Lung (tissue), 12 donors: ENCODE measurements around the gene EIF2D. TPM values are rescaled to one million over a fixed set of nuclear protein-coding genes. Genes with fewer than 3 reads are reported as not detected.

Experiments used
- ATAC-seq: fragments of 200-7000 bp; cut with Tn5 transposase; one replicate; pipeline ENCODE4 v1.9.1; 2020; ENCODE audit warnings: moderate number of reproducible peaks; ENCODE audit not compliant: insufficient read depth, low FRiP score
- DNase-seq, 3 donors: peaks; one replicate each; pipeline ENCODE4 v3.0.0-alpha.2; 2013 to 2017
- H3K27ac ChIP-seq, 2 donors: one replicate each; pipeline ENCODE4 v1.5.1; 2013; ENCODE audit warnings: mild to moderate bottlenecking in 2 of 2, moderate library complexity in 2 of 2, control low read depth in 1 of 2, inconsistent platforms in 1 of 2, low read depth in 1 of 2, low read length in 1 of 2
- H3K27me3 ChIP-seq, 3 donors: one replicate each; pipeline ENCODE4 v1.5.1; 2013; ENCODE audit warnings: low read length in 2 of 3; ENCODE audit not compliant: control insufficient read depth in 3 of 3, insufficient read depth in 3 of 3
- H3K36me3 ChIP-seq, 4 donors: one replicate each; pipeline ENCODE4 v1.5.1; 2013; ENCODE audit warnings: low read length in 4 of 4, mild to moderate bottlenecking in 1 of 4, moderate library complexity in 1 of 4; ENCODE audit not compliant: control insufficient read depth in 4 of 4, insufficient read depth in 4 of 4
- H3K4me1 ChIP-seq, 5 donors: one replicate each; pipeline ENCODE4 v1.5.1; 2013; ENCODE audit warnings: low read length in 5 of 5, mild to moderate bottlenecking in 2 of 5, moderate library complexity in 1 of 5; ENCODE audit not compliant: control insufficient read depth in 5 of 5, insufficient read depth in 5 of 5
- H3K4me3 ChIP-seq: one replicate; pipeline ENCODE4 v1.5.1; 2013; ENCODE audit warnings: mild to moderate bottlenecking, control low read depth, moderate library complexity
- H3K9ac ChIP-seq, 2 donors: one replicate each; pipeline ENCODE4 v1.5.1; 2013; ENCODE audit warnings: low read length in 2 of 2, control low read depth in 1 of 2; ENCODE audit not compliant: insufficient read depth in 1 of 2
- H3K9me3 ChIP-seq, 4 donors: one replicate each; pipeline ENCODE4 v1.5.1; 2013; ENCODE audit warnings: low read length in 3 of 4, mild to moderate bottlenecking in 1 of 4, moderate library complexity in 1 of 4; ENCODE audit not compliant: control insufficient read depth in 4 of 4, insufficient read depth in 3 of 4
- WGBS, 2 donors: extraction: QIAGEN DNeasy Blood & Tissue Kit; methylation state at CpG; one replicate each; pipeline ENCODE4 v1.1.7; 2013; 5-methylcytosine and 5-hydroxymethylcytosine counted together
- polyA plus RNA-seq, 2 donors: library from polyadenylated mRNA; stranded (reverse); fragments of 200-250 nt; gene quantifications; one replicate each; pipeline ENCODE4 v1.2.1, GENCODE V29; 2013
- total RNA-seq, 2 donors: library from RNA; depleted of rRNA in 1 of 2; stranded (reverse); fragments of >200 nt in 1 of 2; gene quantifications; one replicate each; pipeline ENCODE4 v1.2.1, GENCODE V29; 2014 to 2021
- TF ChIP-seq, protein P1 (sequence below): IDR thresholded peaks from 2 replicates; pipeline ENCODE4 v1.5.1; 2012; ENCODE audit warnings: mild to moderate bottlenecking; ENCODE audit errors: control extremely low read depth, extremely low read depth
- donor health status: control.
- donor health status: control.
- donor health status: Bipolar disorder and iron deficiency.
- donor health status: healthy.
- donor health status: DM: yes; HTN: yes; CAD: no.

The EIF2D gene
- total and polyA plus RNA-seq, 4 donors, result 27.7 to 78.9 (median 43.2) TPM

DNA sequence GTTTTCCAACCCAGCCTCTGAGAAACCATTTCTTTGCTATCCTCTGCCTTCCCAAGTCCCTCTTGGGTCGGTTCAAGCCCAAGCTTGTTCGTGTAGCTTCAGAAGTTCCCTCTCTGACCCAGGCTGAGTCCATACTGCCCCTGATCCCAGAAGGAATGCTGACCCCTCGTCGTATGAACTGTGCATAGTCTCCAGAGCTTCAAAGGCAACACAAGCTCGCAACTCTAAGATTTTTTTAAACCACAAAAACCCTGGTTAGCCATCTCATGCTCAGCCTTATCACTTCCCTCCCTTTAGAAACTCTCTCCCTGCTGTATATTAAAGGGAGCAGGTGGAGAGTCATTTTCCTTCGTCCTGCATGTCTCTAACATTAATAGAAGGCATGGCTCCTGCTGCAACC is 23.8 kb downstream of the EIF2D start:
- Histone ChIP-seq H3K27me3 (no peaks in the 10 kb centered on the region), H3K9ac (no peak overlapping the region), H3K4me1 (peaks cover 0 to 18% (median 11%) of the 10 kb centered on the region in 5 donors), H3K27ac (peak overlapping the region in 1 of 2 donors; percentile 46), H3K36me3 (peaks cover 17 to 51% (median 23%) of the 10 kb centered on the region in 4 donors), H3K4me3 (no peak overlapping the region), H3K9me3 (peaks cover 0 to 2% (median 0%) of the 10 kb centered on the region in 4 donors)
- no peak for DNase-seq
- TF ChIP-seq, protein P1, sequence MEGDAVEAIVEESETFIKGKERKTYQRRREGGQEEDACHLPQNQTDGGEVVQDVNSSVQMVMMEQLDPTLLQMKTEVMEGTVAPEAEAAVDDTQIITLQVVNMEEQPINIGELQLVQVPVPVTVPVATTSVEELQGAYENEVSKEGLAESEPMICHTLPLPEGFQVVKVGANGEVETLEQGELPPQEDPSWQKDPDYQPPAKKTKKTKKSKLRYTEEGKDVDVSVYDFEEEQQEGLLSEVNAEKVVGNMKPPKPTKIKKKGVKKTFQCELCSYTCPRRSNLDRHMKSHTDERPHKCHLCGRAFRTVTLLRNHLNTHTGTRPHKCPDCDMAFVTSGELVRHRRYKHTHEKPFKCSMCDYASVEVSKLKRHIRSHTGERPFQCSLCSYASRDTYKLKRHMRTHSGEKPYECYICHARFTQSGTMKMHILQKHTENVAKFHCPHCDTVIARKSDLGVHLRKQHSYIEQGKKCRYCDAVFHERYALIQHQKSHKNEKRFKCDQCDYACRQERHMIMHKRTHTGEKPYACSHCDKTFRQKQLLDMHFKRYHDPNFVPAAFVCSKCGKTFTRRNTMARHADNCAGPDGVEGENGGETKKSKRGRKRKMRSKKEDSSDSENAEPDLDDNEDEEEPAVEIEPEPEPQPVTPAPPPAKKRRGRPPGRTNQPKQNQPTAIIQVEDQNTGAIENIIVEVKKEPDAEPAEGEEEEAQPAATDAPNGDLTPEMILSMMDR, result no peak
- no peak for ATAC-seq
- WGBS, 2 donors, result 82 to 89% methylated on average over 6 of the region's 6 CpGs

DNA sequence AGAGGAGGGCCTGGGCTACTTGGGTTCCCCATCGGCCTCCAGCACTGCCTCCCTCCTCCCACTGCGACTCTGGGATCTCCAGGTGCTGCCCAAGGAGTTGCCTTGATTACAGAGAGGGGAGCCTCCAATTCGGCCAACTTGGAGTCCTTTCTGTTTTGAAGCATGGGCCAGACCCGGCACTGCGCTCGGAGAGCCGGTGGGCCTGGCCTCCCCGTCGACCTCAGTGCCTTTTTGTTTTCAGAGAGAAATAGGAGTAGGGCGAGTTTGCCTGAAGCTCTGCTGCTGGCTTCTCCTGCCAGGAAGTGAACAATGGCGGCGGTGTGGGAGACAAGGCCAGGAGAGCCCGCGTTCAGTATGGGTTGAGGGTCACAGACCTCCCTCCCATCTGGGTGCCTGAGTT is 24.4 kb downstream of the EIF2D start:
- ATAC-seq (no peak), DNase-seq (no peak)
- peak overlapping the region in 1 of 2 donors; percentile 33 for H3K27ac ChIP-seq
- no peak overlapping the region for H3K9ac ChIP-seq
- H3K9me3 ChIP-seq, result peaks cover 0 to 2% (median 0%) of the 10 kb centered on the region in 4 donors
- no peaks in the 10 kb centered on the region for H3K27me3 ChIP-seq
- TF ChIP-seq, protein P1, result no peak
- peaks cover 17 to 48% (median 23%) of the 10 kb centered on the region in 4 donors for H3K36me3 ChIP-seq
- 89 to 92% methylated on average over 14 of the region's 14 CpGs for WGBS, 2 donors
- peaks cover 0 to 18% (median 11%) of the 10 kb centered on the region in 5 donors for H3K4me1 ChIP-seq
- H3K4me3 ChIP-seq, result no peak overlapping the region

DNA sequence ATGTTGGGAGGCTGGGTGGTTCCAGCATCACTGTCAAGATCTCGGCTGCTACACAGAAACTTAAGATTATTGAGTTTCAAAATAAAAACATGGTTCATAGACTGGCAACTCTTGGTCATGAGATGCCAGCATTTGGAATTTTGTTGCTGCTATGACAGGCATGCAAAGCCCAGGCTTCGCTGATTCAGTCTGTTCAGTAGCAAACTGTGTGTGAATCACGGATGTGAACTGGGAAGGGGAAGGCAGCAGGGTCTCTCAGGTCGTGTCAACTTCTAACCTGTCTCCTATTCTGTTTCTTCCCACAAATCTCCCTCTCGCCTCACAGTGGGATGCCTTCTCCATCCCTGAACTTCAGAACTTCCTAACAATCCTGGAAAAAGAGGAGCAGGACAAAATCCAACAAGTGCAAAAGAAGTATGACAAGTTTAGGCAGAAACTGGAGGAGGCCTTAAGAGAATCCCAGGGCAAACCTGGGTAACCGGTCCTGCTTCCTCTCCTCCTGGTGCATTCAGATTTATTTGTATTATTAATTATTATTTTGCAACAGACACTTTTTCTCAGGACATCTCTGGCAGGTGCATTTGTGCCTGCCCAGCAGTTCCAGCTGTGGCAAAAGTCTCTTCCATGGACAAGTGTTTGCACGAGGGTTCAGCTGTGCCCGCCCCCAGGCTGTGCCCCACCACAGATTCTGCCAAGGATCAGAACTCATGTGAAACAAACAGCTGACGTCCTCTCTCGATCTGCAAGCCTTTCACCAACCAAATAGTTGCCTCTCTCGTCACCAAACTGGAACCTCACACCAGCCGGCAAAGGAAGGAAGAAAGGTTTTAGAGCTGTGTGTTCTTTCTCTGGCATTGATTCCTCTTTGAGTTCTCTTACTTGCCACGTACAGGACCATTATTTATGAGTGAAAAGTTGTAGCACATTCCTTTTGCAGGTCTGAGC is 25.5 kb downstream of the EIF2D start:
- DNase-seq, result peak in 1 of 3 donors; percentile 48
- no peak overlapping the region for H3K9ac ChIP-seq
- H3K27me3 ChIP-seq, result no peaks in the 10 kb centered on the region
- H3K27ac ChIP-seq, result no peak overlapping the region
- TF ChIP-seq, protein P1, result no peak
- no peak for ATAC-seq
- H3K4me1 ChIP-seq, result peaks cover 0 to 18% (median 11%) of the 10 kb centered on the region in 5 donors
- H3K9me3 ChIP-seq, result no peaks in the 10 kb centered on the region
- WGBS, 2 donors, result 80 to 85% methylated on average over 13 of the region's 13 CpGs
- H3K36me3 ChIP-seq, result peaks cover 12 to 38% (median 16%) of the 10 kb centered on the region in 4 donors
- H3K4me3 ChIP-seq, result no peak overlapping the region
